K562 (cell line): ENCODE data around the gene SMOC2.

Experiments used
- CBFB ChIP-seq: sonication (generic); formaldehyde crosslinking; IDR thresholded peaks from 2 replicates; pipeline ENCODE4 v1.4.0; 2020; ENCODE audit warnings: mild to moderate bottlenecking, missing genetic modification reagents
- CBX1 ChIP-seq: sonication (generic); IDR thresholded peaks from 2 replicates; pipeline ENCODE4 v1.6.1; 2016; ENCODE audit warnings: antibody characterized with exemption, low read depth, mild to moderate bottlenecking
- CEBPB ChIP-seq: fragments of 450-650 bp; IDR thresholded peaks from 2 replicates; pipeline ENCODE4 v1.6.1; 2016; ENCODE audit warnings: missing genetic modification characterization, missing compliant biosample characterization
- EGR1 ChIP-seq: fragments of 450-650 bp; conservative IDR thresholded peaks from 2 replicates; pipeline ENCODE4 v1.6.1; 2017; ENCODE audit warnings: mild to moderate bottlenecking
- NRF1 ChIP-seq, 2 experiments: fragments of 450-650 bp; IDR thresholded peaks in 1 of 2; conservative IDR thresholded peaks in 1 of 2; 2 replicates each; pipeline ENCODE4 v1.6.1; 2014; ENCODE audit warnings: mild to moderate bottlenecking in 2 of 2
- SPI1 ChIP-seq: IDR thresholded peaks from 2 replicates; pipeline ENCODE4 v1.6.1; 2011; ENCODE audit warnings: low read depth, low read length, control low read depth, borderline replicate concordance
- TAF9B ChIP-seq: fragments of 450-650 bp; IDR thresholded peaks from 2 replicates; pipeline ENCODE4 v1.6.1; 2018; ENCODE audit warnings: mild to moderate bottlenecking; ENCODE audit not compliant: partially characterized antibody
- ZNF668 ChIP-seq: fragments of 250-450 bp; sonication (Bioruptor Pico); IDR thresholded peaks from 2 replicates; pipeline ENCODE4 v1.8.0; 2022; ENCODE audit warnings: mild to moderate bottlenecking, inconsistent platforms

GRCh38 chr6:168440520-168441433 lies at the start of gene SMOC2:
- TF ChIP-seq ZNF668 (CRISPR knock-in tag): no peak
- no peak for TF ChIP-seq NRF1 (conservative IDR thresholded peaks at IDR 0.05 in 1 of 2, IDR thresholded peaks at IDR 0.05 in 1 of 2)
- TF ChIP-seq EGR1: no peak
- TF ChIP-seq SPI1: no peak
- TF ChIP-seq CBX1: no peak
- no peak for TF ChIP-seq TAF9B
- TF ChIP-seq CBFB: no peak
- no peak for TF ChIP-seq CEBPB (tag)
